Stimulated activated CD4-positive, alpha-beta T cell treated with anti-CD3 and anti-CD28 coated beads, Interleukin-1b, Interleukin-23, amount 100 ng/mL, for 4 hours (primary cell): ENCODE results near the gene IL36B.

Experiments
- DNase-seq, 2 donors: peaks; one replicate each; pipeline ENCODE4 v3.0.0-alpha.2; 2020; ENCODE audit warnings: low read depth in 2 of 2

Gene IL36B

GRCh38 chr2:113076954-113077669 is 24.4 kb upstream of the IL36B start:
- no peak for DNase-seq

- DNase-seq = no peak
Measured at GRCh38 chr2:113075600-113075999, 22.9 kb upstream of the IL36B start.

GRCh38 chr2:113075030-113075429 is 22.4 kb upstream of the IL36B start:
- DNase-seq = no peak

- no peak for DNase-seq
Measured at GRCh38 chr2:113073325-113073834, 20.7 kb upstream of the IL36B start.

- DNase-seq = no peak
Measured at GRCh38 chr2:113072584-113072983, 19.9 kb upstream of the IL36B start.

GRCh38 chr2:113070606-113070975 is 17.9 kb upstream of the IL36B start:
- no peak for DNase-seq

GRCh38 chr2:113069676-113070605 is 17.3 kb upstream of the IL36B start:
- DNase-seq = no peak

GRCh38 chr2:113068706-113069485 is 16.2 kb upstream of the IL36B start:
- no peak for DNase-seq

GRCh38 chr2:113068249-113068648 is 15.6 kb upstream of the IL36B start:
- no peak for DNase-seq

GRCh38 chr2:113067681-113068080 is 15.0 kb upstream of the IL36B start, which contains the start of gene IL1F10:
IL1F10 (plus strand) TSS chr2:113067970; CDS start chr2:113072739, 4,769 bp downstream.
- DNase-seq = no peak

GRCh38 chr2:113064898-113065297 is 12.2 kb upstream of the IL36B start:
- DNase-seq = no peak

GRCh38 chr2:113064281-113064680 is 11.6 kb upstream of the IL36B start:
- DNase-seq = no peak

GRCh38 chr2:113061896-113062770 is 9.5 kb upstream of the IL36B start:
- DNase-seq = no peak

GRCh38 chr2:113061241-113061640 is 8.6 kb upstream of the IL36B start:
- no peak for DNase-seq

GRCh38 chr2:113060796-113061195 is 8.1 kb upstream of the IL36B start:
- DNase-seq = no peak

- no peak for DNase-seq
Measured at GRCh38 chr2:113060396-113060795, 7.7 kb upstream of the IL36B start.

- DNase-seq = no peak
Measured at GRCh38 chr2:113058998-113059960, 6.6 kb upstream of the IL36B start, which contains the start of gene IL36RN. IL36RN (plus strand) TSS chr2:113059198; CDS start chr2:113059439, 241 bp downstream.

- DNase-seq = no peak
Measured at GRCh38 chr2:113058411-113058994, 5.8 kb upstream of the IL36B start.

GRCh38 chr2:113057117-113057516 is 4.5 kb upstream of the IL36B start:
- no peak for DNase-seq
